SK-N-SH treated with all-trans-retinoic acid at 6 μM for 48 hours (cell line): Measurements from ENCODE around the gene FYTTD1.
"Not testable (repeated sequence)": the region's sequence is repeated elsewhere in the genome, so short reads cannot be mapped to it uniquely, and the experiment has no call there.

Source experiments
- ATAC-seq: fragments of 200-7000 bp; cut with Tn5 transposase; 3 replicates; pipeline ENCODE4 v1.9.1; 2020; ENCODE audit warnings: mild to moderate bottlenecking, moderate library complexity
- ARNTL ChIP-seq: fragments of 450-650 bp; formaldehyde crosslinking; IDR thresholded peaks from 2 replicates; pipeline ENCODE4 v1.5.0; 2020; ENCODE audit warnings: low read depth, mild to moderate bottlenecking, moderate library complexity, borderline replicate concordance
- CREB5 ChIP-seq: fragments of 250-450 bp; sonication (Bioruptor Pico); IDR thresholded peaks from 2 replicates; pipeline ENCODE4 v1.5.1; 2020; ENCODE audit warnings: low read depth, mild to moderate bottlenecking, moderate library complexity
- CSDC2 ChIP-seq: fragments of 250-450 bp; sonication (Bioruptor Pico); IDR thresholded peaks from 2 replicates; pipeline ENCODE4 v1.5.0; 2020; ENCODE audit warnings: mild to moderate bottlenecking, moderate library complexity
- CSRNP3 ChIP-seq: fragments of 250-450 bp; sonication (Bioruptor Pico); IDR thresholded peaks from 2 replicates; pipeline ENCODE4 v1.5.1; 2021; ENCODE audit warnings: mild to moderate bottlenecking, moderate library complexity
- ESRRG ChIP-seq: fragments of 250-450 bp; sonication (Bioruptor Pico); IDR thresholded peaks from 2 replicates; pipeline ENCODE4 v1.6.1; 2021; ENCODE audit warnings: mild to moderate bottlenecking
- ISL1 ChIP-seq: fragments of 250-450 bp; sonication (Bioruptor Pico); IDR thresholded peaks from 2 replicates; pipeline ENCODE4 v2.1.2; 2022; ENCODE audit warnings: mild to moderate bottlenecking, moderate library complexity
- PPARA ChIP-seq: fragments of 250-450 bp; sonication (Bioruptor Pico); IDR thresholded peaks from 2 replicates; pipeline ENCODE4 v1.5.0; 2020; ENCODE audit warnings: mild to moderate bottlenecking, borderline replicate concordance
- RARB ChIP-seq: fragments of 250-450 bp; sonication (Bioruptor Pico); IDR thresholded peaks from 2 replicates; pipeline ENCODE4 v1.8.0; 2021; ENCODE audit warnings: mild to moderate bottlenecking, moderate library complexity
- SNAI2 ChIP-seq: fragments of 250-450 bp; sonication (Bioruptor Pico); IDR thresholded peaks from 2 replicates; pipeline ENCODE4 v1.5.0; 2020; ENCODE audit warnings: mild to moderate bottlenecking, moderate library complexity
- TCF4 ChIP-seq: fragments of 250-450 bp; sonication (Bioruptor Pico); IDR thresholded peaks from 2 replicates; pipeline ENCODE4 v1.8.0; 2021; ENCODE audit warnings: mild to moderate bottlenecking, moderate library complexity, borderline replicate concordance
- TOX ChIP-seq: fragments of 250-450 bp; sonication (Bioruptor Pico); IDR thresholded peaks from 2 replicates; pipeline ENCODE4 v1.8.0; 2021; ENCODE audit warnings: mild to moderate bottlenecking, moderate library complexity, borderline replicate concordance
- ZC3H10 ChIP-seq: fragments of 250-450 bp; sonication (Bioruptor Pico); IDR thresholded peaks from 2 replicates; pipeline ENCODE4 v1.5.1; 2021; ENCODE audit warnings: mild to moderate bottlenecking, moderate library complexity
- ZFP3 ChIP-seq: fragments of 250-450 bp; sonication (Bioruptor Pico); IDR thresholded peaks from 2 replicates; pipeline ENCODE4 v1.5.0; 2020; ENCODE audit warnings: mild to moderate bottlenecking, moderate library complexity
- ZFP30 ChIP-seq: fragments of 450-650 bp; formaldehyde crosslinking; IDR thresholded peaks from 2 replicates; pipeline ENCODE4 v1.5.0; 2022; ENCODE audit warnings: mild to moderate bottlenecking, moderate library complexity
- ZNF565 ChIP-seq: fragments of 450-650 bp; formaldehyde crosslinking; conservative IDR thresholded peaks from 2 replicates; pipeline ENCODE4 v1.5.0; 2020; ENCODE audit warnings: low read depth, mild to moderate bottlenecking, moderate library complexity
- ZNF70 ChIP-seq: fragments of 450-650 bp; formaldehyde crosslinking; IDR thresholded peaks from 2 replicates; pipeline ENCODE4 v1.5.0; 2020; ENCODE audit warnings: mild to moderate bottlenecking, moderate library complexity
- ZNF8 ChIP-seq: fragments of 450-650 bp; formaldehyde crosslinking; IDR thresholded peaks from 2 replicates; pipeline ENCODE4 v1.5.0; 2020; ENCODE audit warnings: mild to moderate bottlenecking, moderate library complexity
- TF ChIP-seq, protein P1 (sequence below): fragments of 250-450 bp; sonication (Bioruptor Pico); IDR thresholded peaks from 2 replicates; pipeline ENCODE4 v1.8.0; 2020; ENCODE audit warnings: mild to moderate bottlenecking, moderate library complexity, borderline replicate concordance

Gene FYTTD1

DNA sequence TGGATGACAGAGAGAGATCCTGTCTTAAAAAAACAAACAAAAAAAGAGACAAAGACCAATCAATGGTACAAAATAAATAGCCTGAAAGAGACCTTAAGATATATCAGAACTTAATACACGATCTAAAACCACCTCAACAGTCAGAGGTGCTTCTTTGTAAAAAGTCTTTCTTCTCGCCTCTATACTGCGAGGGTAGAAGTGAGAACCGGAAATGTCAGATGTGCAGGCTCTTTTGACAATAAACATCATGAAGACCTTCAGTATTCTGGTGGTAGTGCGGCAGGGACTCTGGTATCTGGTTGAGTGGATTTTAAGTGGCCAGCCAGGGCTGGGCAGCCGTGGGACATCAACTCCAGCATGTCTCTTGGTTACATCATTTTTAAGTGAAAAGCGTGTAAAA lies 43.0 kb upstream of the FYTTD1 start (continued):
- TF ChIP-seq CSRNP3 = no peak

DNA sequence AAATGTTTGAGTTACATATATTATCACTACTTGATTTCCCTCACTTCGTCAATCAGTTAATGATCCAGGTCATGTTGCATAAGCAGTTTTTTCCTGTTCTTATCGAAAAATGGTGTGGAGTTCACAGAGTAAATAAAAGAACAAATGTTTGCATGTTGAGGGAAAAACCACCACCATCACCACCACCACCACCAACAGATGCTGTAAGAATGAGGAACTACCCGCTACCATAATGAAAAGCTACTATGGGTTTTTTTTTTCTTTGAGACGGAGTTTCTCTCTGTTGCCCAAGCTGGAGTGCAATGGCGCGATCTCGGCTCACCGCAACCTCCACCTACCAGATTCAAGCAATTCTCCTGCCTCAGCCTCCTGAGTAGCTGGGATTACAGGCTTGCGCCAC lies 40.5 kb upstream of the FYTTD1 start:
- no peak for TF ChIP-seq CSDC2 (CRISPR knock-in tag)
- TF ChIP-seq ZNF70 = no peak
- TF ChIP-seq SNAI2 (CRISPR knock-in tag) = no peak
- no peak for TF ChIP-seq ESRRG
- no peak for TF ChIP-seq PPARA (CRISPR knock-in tag)
- no peak for TF ChIP-seq TCF4 (CRISPR knock-in tag)
- TF ChIP-seq, protein P1, sequence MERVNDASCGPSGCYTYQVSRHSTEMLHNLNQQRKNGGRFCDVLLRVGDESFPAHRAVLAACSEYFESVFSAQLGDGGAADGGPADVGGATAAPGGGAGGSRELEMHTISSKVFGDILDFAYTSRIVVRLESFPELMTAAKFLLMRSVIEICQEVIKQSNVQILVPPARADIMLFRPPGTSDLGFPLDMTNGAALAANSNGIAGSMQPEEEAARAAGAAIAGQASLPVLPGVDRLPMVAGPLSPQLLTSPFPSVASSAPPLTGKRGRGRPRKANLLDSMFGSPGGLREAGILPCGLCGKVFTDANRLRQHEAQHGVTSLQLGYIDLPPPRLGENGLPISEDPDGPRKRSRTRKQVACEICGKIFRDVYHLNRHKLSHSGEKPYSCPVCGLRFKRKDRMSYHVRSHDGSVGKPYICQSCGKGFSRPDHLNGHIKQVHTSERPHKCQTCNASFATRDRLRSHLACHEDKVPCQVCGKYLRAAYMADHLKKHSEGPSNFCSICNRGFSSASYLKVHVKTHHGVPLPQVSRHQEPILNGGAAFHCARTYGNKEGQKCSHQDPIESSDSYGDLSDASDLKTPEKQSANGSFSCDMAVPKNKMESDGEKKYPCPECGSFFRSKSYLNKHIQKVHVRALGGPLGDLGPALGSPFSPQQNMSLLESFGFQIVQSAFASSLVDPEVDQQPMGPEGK (CRISPR knock-in tag) = no peak
- no peak for TF ChIP-seq ARNTL
- TF ChIP-seq CREB5 = no peak
- no peak for TF ChIP-seq ISL1 (CRISPR knock-in tag)

DNA sequence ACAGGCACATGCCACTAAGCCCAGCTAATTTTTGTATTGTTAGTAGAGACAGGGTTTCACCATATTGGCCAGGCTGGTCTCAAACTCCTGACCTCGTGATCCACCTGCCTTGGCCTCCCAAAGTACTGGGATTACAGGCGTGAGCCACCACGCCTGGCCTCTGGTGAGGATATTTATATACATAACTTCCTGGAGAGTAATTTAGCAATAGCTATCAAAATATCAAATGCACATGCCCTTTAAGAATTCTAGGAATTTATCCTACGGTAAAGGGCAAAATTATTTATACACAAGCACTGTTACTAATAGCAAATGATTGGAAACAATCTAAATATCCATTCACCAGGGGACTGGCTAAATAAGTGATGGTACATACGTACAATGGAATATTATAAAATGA lies 38.7 kb upstream of the FYTTD1 start:
- not testable (repeated sequence) for ATAC-seq

More for the DNA sequence above, 40.5 kb upstream of the FYTTD1 start:
- ATAC-seq = no peak

DNA sequence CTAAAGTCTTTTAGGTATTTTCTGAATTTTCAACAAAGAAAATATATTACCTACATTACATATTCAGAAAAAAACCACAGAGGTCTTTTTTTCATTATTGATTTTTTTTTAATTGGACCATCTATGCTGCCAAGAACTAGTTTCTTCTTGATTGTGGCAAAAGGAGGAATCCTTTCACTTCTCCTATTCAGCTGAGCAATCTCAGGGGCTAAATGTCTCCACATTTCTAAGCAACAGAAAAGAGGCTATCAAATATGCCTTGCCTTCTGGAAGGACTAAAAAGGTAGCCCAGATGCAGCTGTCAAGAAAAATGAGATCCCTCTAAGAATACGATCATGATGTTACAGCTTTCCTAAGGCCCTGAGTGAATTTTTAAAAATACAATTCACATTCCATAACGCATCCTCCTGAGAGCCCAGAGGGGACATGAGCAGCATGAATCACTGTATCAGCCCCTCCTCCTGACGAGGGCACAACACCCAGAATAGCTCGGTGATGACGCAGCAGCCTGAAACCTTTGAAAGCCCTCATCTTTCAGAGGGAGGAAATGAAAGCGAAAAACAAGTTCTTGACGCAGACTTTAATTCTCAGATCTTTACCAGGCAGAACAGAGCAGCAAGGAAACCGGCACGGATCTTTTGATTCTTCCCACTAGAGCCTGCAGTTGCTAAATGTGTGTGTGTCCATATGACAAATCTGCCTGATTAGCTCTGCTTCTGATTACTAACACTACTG lies 37.5 kb upstream of the FYTTD1 start:
- peak; percentile 99 for ATAC-seq
- TF ChIP-seq ZNF565 (CRISPR knock-in tag) (no peak), ARNTL (no peak), ZNF8 (no peak), ZC3H10 (CRISPR knock-in tag) (no peak), ISL1 (CRISPR knock-in tag) (peak; percentile 42; the same call in 1 of the 2 replicates), TOX (peak; percentile 81; the same call in 1 of the 2 replicates)
- TF ChIP-seq, protein P1 (CRISPR knock-in tag) = 0 out of 2 replicates have a peak, but pooled peaks have one; percentile 14

GRCh38 chr3:197713477-197713822 lies 36.2 kb upstream of the FYTTD1 start:
- ATAC-seq = peak; percentile 40
- TF ChIP-seq ZFP3 (CRISPR knock-in tag) (0 out of 2 replicates have a peak, but pooled peaks have one; percentile 14), ZNF70 (no peak), CSDC2 (CRISPR knock-in tag) (no peak)

GRCh38 chr3:197714251-197714650 lies 35.4 kb upstream of the FYTTD1 start:
- TF ChIP-seq CSDC2 (CRISPR knock-in tag) = no peak
- no peak for TF ChIP-seq RARB (CRISPR knock-in tag)
- no peak for TF ChIP-seq SNAI2 (CRISPR knock-in tag)
- no peak for TF ChIP-seq ZNF565 (CRISPR knock-in tag)
- no peak for TF ChIP-seq ZFP3 (CRISPR knock-in tag)
- TF ChIP-seq, protein P1 (CRISPR knock-in tag) = no peak
- TF ChIP-seq ZNF70 = no peak
- TF ChIP-seq TCF4 (CRISPR knock-in tag) = no peak
- TF ChIP-seq ARNTL = no peak
- no peak for TF ChIP-seq ZFP30 (CRISPR knock-in tag)
- ATAC-seq = no peak
